ENCODE data around the gene MLXIPL.
"Not testable (repeated sequence)": the region's sequence is repeated elsewhere in the genome, so short reads cannot be mapped to it uniquely, and the experiment has no call there.

MLXIPL gene

DNA sequence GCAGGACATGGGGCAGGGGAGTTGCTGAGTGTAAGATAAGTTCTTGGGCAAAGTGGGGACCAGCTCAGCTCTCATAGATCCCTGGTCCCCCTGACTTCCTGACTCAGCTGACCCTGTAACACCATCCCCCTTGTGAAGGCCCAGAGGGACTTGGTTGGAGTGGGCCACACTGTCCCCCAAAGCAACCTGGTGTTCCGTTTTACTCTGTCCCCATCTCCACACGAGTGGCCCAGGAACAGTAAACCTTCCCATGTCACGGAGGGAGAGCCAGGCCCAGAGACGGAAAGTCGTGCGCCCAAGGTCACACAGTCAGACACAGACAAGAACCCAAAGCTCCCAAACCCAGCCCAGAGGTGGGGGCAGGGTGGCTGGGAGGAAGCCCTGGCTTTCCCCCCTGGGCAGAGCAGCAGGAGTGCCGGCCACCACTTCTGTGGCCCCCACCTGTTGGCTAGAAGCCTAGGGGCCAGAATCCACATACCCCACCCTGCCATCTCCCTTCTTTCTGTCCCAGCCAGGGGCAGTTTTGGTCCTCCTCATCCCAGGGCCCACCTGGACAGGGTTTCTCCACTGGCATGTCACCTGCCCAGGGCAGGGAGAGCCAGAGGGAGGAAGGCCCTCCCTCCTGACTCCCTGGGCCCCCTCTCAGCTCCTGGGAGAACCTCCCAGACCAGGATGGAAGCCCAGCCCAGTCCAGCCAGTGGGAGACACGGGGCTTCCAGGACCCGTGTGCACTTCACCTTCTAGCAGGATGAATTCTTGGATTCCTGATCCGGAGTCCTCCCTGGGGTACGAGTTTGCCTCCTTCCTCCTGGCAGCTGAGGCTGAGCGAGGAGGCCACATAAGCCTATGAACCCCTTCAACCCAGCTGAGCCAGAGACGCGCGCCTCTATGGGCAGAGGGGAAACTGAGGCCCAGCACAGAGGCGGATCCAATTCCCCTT, 22.7 kb upstream of the MLXIPL start:
- DNase-seq = no peak

DNA sequence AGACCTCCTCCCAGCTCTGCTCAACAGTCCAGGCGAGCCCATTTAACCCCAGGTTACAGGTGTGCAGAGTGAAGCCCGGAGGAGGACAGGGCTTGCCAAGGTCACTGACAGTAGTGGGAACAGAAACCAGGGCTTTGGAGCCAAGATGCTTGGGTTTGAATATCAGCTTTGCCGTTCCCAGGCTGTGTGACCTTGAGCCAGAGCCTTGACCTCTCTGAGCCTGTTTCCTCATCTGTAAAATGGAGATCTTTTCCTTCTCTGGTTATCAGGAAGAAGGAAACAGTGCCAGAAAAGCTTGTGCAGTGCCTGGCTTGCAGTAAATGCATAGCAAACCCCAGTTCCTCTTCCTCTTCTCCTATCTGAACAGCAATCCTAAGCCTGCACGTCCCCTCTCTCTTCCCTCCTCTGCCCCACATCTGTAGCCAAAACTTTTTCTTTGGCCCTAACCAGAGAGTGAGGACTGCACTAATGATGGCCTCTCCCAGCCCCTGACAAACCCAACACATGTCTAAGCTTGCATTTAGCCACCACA, 21.4 kb upstream of the MLXIPL start:
- DNase-seq = peak; percentile 53 to 57

DNA sequence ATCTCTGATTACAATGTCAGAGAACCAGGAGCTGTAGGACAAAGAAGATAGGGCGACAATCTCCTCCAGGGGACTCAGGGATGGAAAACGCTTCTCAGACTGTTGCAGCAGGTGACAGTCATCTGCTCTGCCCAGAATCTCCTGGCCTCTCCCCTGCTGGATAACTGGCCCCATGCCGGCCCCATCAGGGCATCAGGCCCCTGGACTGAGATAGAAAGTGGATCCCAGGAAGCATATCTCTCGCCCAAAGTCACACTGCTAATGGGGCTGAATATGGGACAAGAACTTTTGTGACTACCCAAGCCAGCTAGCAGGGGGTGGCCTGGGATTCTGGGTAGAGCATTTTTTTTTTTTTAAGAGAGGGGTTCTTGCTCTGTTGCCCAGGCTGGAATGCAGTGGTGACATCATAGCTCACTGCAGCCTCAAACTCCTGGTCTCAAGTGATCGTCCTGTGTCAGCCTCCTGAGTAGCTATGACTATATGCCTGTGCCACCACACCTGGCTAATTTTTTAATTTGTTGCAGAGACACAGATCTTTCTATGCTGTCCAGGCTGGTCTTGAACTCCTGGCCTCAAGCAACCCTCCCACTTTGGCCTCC, 20.5 kb upstream of the MLXIPL start:
- DNase-seq = no peak

DNA sequence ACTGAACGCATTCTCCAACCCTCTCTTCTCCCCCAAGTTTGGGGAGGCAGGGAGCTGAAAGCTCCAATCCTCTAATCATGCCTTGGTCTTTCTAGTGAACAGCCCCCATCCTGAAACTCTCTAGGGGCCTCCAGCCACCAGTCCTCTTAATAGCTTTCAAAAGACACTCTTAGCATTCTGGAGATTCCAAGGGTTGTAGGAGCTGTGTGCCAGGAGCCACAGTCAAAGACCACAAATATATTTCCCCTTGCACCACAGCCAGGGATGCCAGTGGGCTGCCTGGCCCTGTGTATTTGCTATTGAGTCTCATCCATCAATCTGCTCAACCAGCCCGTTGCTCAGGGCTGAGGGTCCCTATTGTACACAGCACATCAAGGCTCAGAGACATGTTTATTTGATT, 18.5 kb upstream of the MLXIPL start:
- no peak for DNase-seq

DNA sequence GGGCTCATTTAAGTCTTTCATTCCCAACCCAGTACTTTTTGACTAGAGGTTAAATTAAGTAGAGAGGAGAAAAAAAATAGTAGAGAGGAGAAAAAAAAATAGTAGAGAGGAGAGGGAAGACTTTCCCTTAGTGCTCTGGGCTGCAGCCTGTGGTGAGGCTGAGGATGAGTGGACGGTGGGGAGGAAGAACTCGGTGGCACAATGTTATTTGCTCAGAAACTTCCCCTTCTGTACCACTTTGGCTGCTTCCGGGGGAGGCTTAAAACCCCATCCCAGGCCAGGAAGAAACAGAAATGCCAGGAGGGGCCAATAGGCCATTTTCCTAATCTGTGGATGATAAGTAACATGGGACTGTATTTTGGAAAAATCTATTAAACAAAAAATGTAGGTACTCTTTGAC, 14.6 kb upstream of the MLXIPL start:
- DNase-seq = peak in 1 of 2 donors; percentile 40

DNA sequence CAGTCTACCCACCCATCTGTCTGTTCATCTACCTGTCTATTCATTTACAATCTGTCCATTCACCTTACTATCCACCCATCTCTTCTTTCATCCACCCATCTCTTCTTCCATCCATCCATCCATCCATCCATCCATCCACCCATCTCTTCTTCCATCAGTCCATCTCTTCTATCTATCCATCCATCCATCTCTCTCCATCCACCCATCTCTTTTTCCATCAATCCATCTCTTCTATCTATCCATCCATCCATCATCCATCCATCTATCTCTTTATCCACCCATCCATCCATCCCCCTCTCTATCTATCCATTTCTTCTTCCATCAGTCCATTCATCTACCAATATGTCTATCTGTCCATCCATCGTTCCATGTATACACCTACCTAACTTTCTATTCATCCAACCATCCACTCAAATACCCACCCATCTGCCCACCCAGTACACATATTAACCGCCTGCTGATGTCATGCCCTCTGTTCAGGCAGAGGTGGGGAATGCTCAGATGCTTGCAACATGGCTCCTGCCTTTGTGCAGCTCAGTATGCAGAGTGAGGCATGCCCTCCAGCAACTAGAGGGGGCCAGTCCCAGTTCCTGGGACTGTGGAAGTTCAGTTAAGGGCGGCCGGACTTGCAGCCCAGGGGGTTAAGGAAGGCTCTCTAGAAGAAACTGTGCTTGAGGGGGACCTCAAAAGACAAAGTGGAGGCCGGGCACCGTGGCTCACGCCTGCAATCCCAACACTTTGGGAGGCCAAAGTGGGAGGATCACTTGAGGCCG, 11.3 kb upstream of the MLXIPL start:
- DNase-seq = no peak

DNA sequence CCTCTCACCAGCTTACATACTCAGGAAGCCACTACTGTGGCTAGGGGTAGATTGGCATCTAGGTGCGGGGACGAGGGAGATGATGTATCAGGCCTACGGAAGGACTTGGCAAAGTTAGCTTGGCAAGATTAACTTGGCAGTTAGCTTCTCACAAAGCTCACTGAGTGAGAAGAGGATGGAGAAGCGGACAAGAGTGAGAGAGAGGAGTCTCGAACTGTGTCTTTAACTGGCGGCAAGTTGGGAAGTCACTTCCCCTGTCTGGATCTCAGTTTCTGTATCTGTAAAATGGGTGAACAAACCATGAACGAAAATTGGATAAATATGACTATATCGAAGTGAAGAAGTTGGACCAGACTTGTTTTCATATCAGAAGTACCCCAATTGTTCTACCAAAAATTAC, 9.5 kb upstream of the MLXIPL start:
- no peak for DNase-seq

DNA sequence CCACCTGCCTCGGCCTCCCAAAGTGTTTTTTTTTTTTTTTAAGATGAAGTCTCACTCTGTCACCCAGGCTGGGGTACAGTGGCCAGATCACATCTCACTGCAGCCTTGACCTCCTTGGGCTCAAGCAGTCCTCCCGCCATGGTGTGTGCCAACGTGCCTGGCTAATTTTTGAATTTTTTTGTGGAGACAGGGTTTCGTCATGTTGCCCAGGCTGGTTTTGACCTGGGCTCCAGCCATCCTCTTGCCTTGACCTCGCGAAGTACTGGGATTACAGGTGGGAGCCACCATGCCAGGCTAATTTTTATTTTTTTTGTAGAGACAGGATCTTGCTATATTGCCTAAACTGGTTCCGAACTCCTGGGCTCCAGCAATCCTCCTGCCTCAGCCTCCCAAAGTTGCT, 9.0 kb upstream of the MLXIPL start:
- no peak for DNase-seq

DNA sequence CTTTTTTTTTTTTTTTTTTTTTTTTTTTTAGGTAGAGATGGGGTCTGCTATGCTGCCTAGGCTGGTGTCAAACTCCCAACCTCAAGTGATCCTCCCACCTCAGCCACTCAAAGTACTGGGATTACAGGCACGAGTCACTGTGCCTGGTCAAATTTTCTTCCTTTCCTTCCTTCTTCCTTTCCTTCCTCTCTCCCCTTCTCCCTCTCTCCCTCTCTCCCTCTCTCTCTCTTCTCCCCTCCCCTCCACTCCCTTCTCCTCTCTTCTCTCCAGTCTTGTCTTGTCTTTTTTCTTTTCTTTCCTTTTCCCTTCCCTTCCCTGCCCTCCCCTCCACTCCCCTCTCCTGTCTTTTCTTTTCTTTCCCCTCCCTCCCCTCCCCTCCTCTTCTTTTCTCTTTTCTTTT, 7.2 kb upstream of the MLXIPL start:
- no peak for DNase-seq

DNA sequence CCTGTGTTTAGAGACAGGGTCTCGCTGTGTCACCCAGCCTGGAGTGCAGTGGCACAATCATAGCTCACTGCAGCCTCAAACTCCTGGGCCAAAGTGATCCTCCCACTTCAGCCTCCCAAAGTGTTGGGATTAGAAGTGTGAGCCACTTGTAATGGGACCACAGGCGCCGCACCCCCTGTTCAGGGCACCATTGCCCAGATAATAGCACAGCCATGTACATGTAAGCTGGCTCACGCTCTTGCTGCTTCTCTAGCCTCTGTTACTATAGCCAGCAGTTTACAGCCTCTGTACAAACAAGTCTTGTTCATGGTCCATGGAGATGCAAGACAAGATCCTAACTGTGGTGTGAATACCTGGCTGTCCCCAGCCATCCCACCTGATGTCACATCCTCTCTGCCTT, 4.2 kb upstream of the MLXIPL start:
- DNase-seq = no peak

DNA sequence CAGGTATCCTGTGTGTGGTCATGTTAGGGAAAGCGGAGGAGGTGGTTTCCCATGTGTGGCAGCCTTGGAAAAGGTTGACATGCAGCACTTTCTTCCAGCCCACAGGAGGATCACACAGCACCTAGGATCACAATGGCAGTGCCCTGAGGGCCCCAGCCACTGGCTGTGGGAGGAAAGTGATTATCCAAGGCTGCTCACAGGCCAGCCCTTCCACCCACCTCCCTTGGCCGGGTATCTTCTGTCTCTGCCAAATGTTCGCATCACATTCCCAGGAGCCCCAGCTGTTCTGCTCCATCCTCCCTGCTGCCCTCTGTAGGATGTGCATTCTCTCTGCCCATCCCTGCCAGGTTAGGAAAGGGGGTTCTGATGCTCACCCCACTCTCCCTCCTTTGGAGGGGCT, 2.5 kb upstream of the MLXIPL start:
- no peak for DNase-seq

DNA sequence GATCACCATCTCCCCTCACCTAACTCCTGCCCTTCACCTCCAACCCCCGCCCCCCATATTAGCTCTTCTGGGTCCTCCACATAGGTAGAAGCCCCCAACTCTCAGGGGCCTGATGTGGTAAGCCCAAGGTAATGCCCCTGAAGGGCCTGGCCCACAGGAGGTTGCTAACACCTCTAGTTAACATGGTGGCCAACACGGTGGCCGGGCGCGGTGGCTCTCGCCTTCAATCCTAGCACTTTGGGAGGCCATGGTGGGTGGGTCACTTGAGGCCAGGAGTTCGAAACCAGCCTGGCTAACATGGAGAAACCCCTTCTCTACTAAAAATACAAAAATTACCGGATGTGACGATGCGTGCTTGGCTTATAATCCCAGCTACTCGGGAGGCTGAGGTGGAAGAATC, 954 bp upstream of the MLXIPL start:
- no peak for DNase-seq

DNA sequence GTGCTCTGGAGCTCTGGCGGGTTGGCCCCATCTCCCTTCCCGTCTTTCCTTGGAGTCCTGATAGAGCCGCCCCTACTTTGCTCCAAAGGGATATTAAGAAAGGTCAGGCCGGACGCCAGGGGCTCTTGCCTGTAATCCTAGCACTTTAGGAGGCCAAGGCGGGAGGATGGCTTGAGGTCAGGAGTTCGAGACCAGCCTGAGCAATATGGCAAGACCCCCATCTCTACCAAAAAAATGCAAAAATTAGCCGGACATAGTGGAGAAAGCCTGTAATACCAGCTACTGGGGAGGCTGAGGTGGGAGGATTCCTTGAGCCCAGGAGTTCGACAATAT, 313 bp upstream of the MLXIPL start:
- no peak for DNase-seq

DNA sequence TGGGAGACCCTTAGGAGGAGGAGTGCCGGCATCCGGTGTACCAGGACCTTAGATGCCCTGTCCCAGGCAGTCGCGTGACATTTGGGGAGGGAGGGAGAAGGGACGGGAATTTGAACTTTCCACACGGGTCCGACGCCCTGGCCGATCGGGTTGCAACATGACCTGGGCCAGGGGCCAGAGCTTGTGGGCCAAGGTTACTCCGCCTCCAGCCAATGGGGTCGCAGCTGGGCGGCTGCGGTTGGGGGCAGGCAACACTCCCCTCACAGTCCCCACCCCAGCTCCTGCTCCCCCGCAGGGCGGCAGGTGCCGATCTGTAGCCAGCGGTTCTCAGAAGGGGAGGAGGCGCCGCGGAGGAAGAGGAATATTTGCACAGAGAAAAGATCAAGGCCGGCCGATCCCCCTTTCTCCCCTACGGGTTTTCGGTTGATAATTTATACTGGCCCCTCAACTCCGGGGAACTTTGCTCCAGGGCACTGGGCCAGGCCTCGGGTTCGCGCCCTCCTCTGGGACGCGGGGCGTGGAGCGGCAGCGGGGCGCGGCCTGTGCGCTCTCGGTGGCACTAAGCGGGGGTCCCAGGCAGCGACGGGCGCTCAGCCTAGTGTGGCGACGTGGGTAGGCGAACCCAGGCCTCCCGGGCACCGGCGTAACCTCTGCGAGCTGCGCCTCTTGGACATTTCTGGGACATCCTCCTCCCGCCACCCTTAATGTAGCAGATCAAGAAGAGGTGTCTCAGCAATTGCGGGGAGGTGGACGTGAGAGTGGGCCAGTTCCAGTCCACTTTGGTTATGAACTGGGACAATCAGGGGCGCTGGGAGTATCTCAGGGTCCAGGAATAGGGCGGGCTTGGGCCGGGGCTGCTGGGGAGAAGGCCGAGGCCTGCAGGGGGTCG, 1.2 kb downstream of the MLXIPL start:
- no peak for DNase-seq

DNA sequence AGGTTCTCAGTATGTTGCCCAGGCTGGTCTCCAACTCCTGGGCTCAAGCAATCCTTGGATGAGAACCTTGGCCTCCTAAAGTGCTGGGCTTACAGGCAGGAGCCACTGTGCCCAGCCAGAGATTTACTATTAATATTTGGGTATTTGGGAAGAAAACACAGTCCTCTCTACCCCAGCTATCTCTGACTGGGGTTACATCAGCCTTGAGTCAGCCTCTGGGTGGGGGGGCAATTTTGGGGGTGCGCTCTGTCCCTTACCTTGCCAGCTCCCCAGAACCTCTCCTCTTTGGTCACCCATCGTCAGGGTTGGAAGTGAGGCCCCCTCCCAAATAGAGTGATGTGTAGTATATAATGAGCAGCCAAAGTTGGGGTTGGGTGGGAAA, 1.8 kb downstream of the MLXIPL start:
- DNase-seq = no peak

DNA sequence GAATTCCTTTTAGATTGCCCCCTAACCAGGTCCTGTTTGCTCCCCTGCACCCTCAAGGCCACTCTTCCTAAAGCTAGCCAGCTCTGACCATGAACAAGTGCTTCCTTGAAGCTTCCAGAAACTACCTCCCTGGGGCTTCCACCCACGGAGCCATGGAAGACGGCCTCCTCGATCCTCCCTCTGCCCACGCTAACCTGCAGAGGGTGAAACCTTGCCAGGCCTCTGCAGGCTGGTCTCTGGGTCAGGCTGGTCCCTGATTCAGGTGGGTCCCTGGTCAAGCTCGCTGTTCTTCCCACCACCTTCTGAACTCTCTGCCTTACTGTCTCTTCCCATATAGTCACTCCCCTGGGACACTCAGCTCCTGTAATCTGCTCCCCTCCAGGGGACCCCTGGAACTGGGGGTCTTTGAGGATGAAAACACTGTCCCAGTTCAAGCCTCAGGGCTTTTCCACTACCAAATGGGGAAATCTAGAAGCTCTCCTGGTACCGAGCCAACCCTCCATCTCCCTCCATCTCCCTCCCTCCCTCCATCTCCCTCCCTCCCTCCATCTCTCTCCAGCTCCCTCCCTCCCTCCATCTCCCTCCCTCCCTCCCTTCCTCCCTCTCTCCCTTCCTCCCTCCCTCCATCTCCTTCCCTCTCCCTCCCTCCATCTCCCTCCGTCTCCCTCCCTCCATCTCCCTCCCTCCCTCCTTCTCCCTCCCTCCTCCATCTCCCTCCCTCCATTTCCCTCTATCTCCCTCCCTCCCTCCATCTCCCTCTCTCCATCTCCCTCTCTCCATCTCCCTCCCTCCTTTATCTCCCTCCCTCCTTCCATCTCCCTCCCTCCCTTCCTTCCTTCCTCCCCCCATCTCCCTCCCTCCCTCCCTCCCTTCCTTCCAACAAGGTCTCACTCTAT, 2.9 kb downstream of the MLXIPL start:
- no peak for DNase-seq

DNA sequence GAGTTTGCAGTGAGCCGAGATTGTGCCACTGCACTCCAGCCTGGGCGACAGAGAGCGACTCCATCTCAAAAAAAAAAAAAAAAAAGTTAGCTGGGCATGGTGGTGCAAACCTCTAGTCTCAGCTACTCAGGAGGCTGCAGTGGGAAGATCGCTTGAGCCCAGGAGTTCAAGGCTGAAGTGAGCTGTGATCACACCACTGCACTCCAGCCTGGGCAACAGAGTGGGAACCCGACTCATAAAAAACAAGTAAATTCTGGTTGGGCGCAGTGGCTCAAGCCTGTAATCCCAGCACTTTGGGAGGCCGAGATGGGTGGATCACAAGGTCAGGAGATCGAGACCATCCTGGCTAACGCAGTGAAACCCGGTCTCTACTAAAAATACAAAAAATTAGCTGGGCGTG, 4.9 kb downstream of the MLXIPL start:
- DNase-seq = not testable (repeated sequence)

DNA sequence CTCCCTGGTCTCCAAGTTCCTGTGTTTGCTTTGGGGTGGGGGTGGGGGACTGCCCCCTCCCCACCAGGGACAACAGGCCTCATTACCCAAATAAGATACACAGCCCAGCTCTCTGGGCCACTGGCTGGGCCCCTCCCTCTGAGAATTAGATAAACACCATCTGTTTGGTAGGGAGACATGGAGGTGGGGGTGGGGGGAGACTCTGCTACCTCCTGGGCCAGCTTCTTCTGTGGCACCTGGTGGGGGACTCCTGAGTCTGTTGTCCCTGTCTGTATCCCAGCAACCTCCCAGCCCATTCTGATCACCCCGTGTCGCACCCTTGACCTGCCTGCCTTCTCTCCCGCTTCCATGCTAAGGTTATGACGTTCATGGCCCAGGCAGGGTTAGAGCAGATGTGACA, 5.8 kb downstream of the MLXIPL start:
- no peak for DNase-seq

DNA sequence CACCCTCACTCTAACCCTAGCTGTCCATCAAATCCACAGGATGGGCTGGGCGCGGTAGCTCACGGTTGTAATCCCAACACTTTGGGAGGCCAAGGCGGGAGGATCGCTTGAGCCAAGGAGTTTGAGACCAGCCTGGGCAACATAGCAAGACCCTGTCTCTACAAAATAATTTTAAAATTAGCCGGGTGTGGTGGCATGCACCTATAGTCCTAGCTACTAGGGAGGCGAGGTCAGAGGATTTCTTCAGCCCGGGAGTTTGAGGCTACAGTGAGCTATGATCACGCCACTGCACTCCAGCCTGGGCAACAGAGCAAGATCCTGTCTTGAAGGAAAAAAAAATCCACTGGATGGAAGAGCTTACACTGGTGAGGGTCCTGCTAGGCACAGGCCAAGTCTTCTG, 6.8 kb downstream of the MLXIPL start:
- DNase-seq = not testable (repeated sequence)

DNA sequence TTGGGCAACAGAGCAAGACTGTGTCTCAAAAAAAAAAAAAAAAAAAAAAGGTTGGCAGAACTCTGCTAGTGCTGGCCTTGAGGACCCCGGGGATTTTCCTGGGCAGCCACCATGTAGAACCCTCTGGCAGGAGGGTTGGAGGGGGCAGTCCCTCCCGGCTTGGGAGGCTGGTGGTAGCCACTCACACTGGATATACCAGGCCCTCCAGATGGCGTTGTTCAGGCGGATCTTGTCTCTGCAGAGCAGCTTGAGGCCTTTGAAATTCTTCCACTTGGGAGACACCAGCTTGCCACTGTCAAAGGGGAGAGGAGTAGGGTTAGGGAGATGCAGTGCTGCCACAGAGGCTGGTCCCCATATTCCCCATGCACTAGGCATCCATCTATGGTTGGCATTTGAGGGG, 8.4 kb downstream of the MLXIPL start:
- no peak for DNase-seq

DNA sequence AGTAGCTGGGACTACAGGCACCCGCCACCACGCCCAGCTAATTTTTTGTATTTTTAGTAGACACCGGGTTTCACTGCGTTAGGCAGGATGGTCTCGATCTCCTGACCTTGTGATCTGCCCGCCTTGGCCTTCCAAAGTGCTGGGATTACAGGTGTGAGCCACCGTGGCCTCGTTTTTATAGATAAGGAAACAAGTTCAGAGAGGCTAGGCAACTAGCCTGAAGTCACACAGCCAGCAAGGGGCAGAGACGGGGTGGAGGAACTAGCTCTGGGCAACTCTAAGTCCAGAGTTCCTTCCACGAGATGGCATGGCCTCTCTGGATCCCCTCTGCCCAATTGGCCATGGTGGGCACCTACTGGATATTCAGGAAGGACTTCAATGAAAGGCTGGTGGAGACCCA, 9.4 kb downstream of the MLXIPL start:
- not testable (repeated sequence) for DNase-seq
